SK-N-MC (cell line): ENCODE data around the gene KIAA0513.

Source experiments
- EZH2 ChIP-seq: fragments of 200-600 bp; sonication (generic); IDR thresholded peaks from one replicate; pipeline ENCODE4 v1.6.1; 2017; ENCODE audit warnings: antibody characterized with exemption
- POLR2AphosphoS5 ChIP-seq: IDR thresholded peaks from 2 replicates; pipeline ENCODE4 v1.6.1; 2012; ENCODE audit warnings: mild to moderate bottlenecking, low read depth, low read length, borderline replicate concordance

GRCh38 chr16:85088570-85089199 lies 61.1 kb downstream of the KIAA0513 start:
- TF ChIP-seq POLR2AphosphoS5 (no peak), EZH2 (no peak)
